ENCODE results near the gene NIPAL3. TPM values are rescaled to one million over a fixed set of nuclear protein-coding genes. Genes with fewer than 3 reads are reported as not detected.
"Not testable (repeated sequence)": the region's sequence is repeated elsewhere in the genome, so short reads cannot be mapped to it uniquely, and the experiment has no call there.

The NIPAL3 gene
- total RNA-seq, 1 donor from 2014 or later: 32.5 TPM

GRCh38 chr1:24486331-24487065, 70.9 kb downstream of the NIPAL3 start:
- H3K4me3 ChIP-seq (ENCODE audit: low read depth, low read length): no peak overlapping the region
- TF ChIP-seq CTCF (conservative IDR thresholded peaks at IDR 0.05; ENCODE audit: low read depth, low read length): no peak
- DNase-seq (ENCODE audit: low read depth): no peak

GRCh38 chr1:24487455-24487854, 71.9 kb downstream of the NIPAL3 start:
- no peak for TF ChIP-seq CTCF (conservative IDR thresholded peaks at IDR 0.05; ENCODE audit: low read depth, low read length)
- DNase-seq (ENCODE audit: low read depth): no peak
- H3K4me3 ChIP-seq (ENCODE audit: low read depth, low read length): no peak overlapping the region

GRCh38 chr1:24488159-24488558, 72.6 kb downstream of the NIPAL3 start:
- DNase-seq (ENCODE audit: low read depth): peak; percentile 37
- H3K4me3 ChIP-seq (ENCODE audit: low read depth, low read length): not testable (repeated sequence)

GRCh38 chr1:24489674-24490073, 74.1 kb downstream of the NIPAL3 start:
- H3K4me3 ChIP-seq (ENCODE audit: low read depth, low read length): no peak overlapping the region
- no peak for DNase-seq (ENCODE audit: low read depth)
- no peak for TF ChIP-seq CTCF (conservative IDR thresholded peaks at IDR 0.05; ENCODE audit: low read depth, low read length)

- no peak for TF ChIP-seq CTCF (conservative IDR thresholded peaks at IDR 0.05; ENCODE audit: low read depth, low read length)
- DNase-seq (ENCODE audit: low read depth): no peak
These were observed 74.6 kb downstream of the NIPAL3 start for GRCh38 chr1:24490101-24490781.

GRCh38 chr1:24491577-24492360, 76.2 kb downstream of the NIPAL3 start:
- no peak for TF ChIP-seq CTCF (conservative IDR thresholded peaks at IDR 0.05; ENCODE audit: low read depth, low read length)
- no peak for DNase-seq (ENCODE audit: low read depth)
- no peak overlapping the region for H3K4me3 ChIP-seq (ENCODE audit: low read depth, low read length)

More at GRCh38 chr1:24490101-24490781, 74.6 kb downstream of the NIPAL3 start:
- H3K4me3 ChIP-seq (ENCODE audit: low read depth, low read length): no peak overlapping the region

- not testable (repeated sequence) for DNase-seq (ENCODE audit: low read depth); H3K4me3 ChIP-seq (ENCODE audit: low read depth, low read length)
These were observed 77.3 kb downstream of the NIPAL3 start for GRCh38 chr1:24492935-24493334.
